ENCODE results near the gene LZTS3.

- TF ChIP-seq POLR2A (IDR thresholded peaks at IDR 0.05; ENCODE audit: low read length): no peak
- TF ChIP-seq RFX5 (IDR thresholded peaks at IDR 0.05): no peak
- no peak for TF ChIP-seq HDAC2 (IDR thresholded peaks at IDR 0.05)
- no peak for TF ChIP-seq RCOR1 (IDR thresholded peaks at IDR 0.05; ENCODE audit: low read depth, low read length)
- TF ChIP-seq CBX2 (IDR thresholded peaks at IDR 0.05; ENCODE audit: borderline replicate concordance, low read depth): no peak
- no peak for TF ChIP-seq EP300 (IDR thresholded peaks at IDR 0.05)
- TF ChIP-seq CHD2 (IDR thresholded peaks at IDR 0.05; ENCODE audit: low read length, partially characterized antibody): no peak
- no peak for TF ChIP-seq BCL3 (IDR thresholded peaks at IDR 0.05)
Measured at GRCh38 chr20:3121955-3122610, 51.3 kb downstream of the LZTS3 start.

Data from A549 (cell line).